ENCODE measurements around the gene LRRC43.
A peak's percentile ranks its signal among the peaks of the same experiment; 100 is the strongest.
"Not testable (repeated sequence)": the region's sequence is repeated elsewhere in the genome, so short reads cannot be mapped to it uniquely, and the experiment has no call there.

The LRRC43 gene

DNA sequence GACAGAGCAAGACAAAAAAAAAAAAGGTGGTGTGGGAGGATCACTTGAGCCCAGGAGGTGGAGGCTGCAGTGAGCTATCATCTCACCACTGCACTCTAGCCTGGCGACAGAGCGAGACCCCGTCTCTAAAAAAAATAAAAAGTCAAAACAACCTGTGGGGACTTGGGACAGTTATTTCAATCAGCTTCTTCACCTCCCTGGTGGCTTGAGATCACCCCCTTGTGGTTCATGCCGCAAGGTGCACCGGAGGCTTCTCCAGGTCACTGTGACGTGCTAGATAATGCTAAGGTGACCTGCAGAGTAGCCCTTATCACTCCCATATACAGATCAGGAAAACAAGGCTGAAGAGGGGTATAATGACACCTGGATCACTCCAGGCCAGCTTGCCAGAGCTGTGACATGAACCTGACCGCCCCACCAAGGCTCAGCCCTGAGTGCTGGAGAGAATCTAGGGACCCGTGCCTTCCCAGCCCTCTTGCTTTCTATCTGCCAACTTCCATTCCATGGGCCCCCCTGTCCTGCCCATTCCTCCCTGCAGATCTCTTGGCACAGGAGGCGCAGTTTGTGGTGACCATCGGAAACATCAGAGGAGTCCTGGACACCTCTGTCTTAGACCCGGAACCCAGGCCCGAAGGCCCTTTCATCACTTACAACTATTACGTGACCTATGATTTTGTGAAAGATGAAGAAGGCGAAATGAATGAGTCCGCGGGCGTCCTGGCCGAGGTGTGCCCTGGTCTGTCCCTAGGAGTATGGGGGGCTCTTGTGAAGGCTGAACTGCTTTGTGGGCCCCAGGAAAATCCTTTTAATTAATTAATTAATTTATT is 8.1 kb downstream of the LRRC43 start:
- FAIRE-seq (peak; percentile 85), DNase-seq (ENCODE audit: insufficient read length, low spot score) (peak; percentile 83)

DNA sequence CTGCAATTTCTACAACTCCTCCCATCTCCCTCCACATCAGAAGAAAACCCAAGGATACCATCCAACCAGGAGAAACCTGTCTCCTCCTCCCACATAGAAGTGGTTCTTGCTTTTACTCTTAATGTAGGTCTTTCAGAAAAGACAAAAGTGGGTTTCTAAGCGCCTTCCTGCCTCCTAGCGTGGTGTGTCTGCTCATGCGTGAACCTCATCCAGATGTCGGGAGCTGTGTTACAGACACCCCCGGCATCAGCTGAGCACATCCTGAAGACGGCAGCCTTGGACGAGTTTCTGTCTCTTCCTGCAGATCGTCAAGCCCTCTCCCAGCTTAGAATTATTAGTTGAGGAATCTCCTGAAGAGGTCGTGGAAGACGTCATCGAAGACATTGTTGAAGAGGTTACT is 9.5 kb downstream of the LRRC43 start:
- no peak for FAIRE-seq
- DNase-seq (ENCODE audit: insufficient read length, low spot score): no peak

DNA sequence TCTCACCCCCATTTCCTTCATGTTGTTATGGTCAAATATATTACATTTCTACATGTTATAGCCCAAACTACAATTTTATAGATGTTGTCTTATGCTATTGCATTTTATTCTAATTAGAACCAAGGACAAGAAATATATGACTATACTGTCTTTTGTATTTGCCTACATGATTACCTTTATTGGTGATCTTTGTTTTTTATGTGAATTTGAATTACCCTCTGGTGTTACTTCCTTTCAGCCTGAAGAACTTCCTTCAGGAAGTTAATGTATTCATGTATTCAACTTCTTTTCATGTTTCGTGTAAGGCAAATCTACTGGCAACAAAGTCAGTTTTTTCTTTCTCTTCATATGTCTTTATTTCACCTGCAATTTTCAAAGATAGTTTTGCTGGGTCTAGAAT is 11.9 kb downstream of the LRRC43 start:
- no peak for DNase-seq (ENCODE audit: insufficient read length, low spot score)
- no peak for FAIRE-seq

DNA sequence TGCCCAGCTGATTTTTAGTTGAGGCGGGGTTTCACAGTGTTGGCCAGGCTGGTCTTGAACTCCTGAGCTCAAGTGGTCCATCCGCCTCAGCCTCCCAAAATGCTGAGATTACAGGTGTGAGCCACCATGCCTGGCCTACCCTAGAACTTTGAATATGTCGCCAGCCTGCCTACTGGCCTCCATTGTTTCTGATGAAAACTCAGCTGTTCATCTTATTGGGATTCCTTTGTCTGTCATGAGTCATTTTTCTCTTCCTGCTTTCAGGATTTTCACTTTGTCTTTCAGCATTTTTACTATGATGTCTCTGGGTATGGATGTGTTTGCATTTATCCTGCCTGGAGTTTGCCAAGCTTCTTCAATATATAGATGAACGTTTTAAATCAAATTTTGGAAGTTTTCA is 12.5 kb downstream of the LRRC43 start:
- no peak for FAIRE-seq
- no peak for DNase-seq (ENCODE audit: insufficient read length, low spot score)

DNA sequence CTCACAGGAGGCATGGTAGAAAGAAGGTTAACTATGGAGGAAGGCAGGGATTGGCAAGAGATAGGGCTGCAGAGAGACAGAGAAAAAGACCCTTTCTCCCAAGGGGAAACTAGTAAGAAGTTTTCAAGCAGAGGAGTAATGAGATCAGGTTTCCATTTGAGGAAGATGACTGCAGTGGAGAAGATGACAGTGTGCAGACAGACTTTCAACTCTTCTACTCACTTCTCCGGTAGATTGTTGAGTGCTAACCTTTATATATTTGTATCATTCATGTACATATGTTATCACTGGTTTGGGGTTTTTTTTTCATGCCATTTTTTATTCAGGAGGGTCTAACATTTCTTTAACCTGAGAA is 14.7 kb downstream of the LRRC43 start:
- FAIRE-seq (no peak), DNase-seq (ENCODE audit: insufficient read length, low spot score) (no peak)

DNA sequence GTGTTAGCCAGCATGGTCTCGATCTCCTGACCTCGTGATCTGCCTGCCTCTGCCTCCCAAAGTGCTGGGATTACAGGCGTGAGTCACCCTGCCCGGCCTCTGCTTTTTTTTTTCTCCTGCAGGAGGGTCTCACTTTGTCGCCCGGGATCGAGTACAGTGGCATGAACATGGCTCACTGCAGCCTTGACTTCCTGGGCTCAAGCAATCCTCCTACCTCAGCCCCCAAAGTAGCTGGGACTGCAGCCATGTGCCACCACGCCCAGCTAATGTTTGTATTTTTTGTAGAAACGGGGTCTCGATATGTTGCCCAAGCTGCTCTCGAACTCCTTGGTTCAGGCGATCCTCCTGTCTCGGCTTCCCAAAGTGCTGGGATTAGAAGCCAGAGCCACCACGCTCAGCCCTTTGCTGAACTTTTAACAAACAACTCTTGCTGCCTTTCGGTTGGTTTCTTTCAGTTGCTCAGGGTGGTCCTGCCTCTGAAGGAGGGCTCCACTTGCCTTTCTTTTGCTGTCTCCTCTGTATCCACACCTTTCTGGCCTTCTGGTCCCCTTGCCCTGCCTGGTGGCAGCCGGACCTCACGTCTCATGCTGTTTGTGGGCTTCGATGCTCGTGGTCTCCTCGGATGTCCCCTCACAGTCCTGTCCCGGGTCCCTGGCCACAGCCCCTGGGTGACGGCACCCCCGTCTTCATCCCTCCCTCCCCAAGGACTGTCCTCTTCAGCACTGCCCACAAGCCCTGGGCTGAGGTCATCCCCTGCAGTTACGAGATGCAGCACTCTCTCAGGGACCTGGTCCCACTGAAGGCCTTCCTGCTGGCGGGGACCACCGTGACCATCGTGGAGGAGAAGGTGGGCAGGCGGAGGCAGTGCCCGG is 16.8 kb downstream of the LRRC43 start:
- FAIRE-seq (no peak), DNase-seq (ENCODE audit: insufficient read length, low spot score) (no peak)

DNA sequence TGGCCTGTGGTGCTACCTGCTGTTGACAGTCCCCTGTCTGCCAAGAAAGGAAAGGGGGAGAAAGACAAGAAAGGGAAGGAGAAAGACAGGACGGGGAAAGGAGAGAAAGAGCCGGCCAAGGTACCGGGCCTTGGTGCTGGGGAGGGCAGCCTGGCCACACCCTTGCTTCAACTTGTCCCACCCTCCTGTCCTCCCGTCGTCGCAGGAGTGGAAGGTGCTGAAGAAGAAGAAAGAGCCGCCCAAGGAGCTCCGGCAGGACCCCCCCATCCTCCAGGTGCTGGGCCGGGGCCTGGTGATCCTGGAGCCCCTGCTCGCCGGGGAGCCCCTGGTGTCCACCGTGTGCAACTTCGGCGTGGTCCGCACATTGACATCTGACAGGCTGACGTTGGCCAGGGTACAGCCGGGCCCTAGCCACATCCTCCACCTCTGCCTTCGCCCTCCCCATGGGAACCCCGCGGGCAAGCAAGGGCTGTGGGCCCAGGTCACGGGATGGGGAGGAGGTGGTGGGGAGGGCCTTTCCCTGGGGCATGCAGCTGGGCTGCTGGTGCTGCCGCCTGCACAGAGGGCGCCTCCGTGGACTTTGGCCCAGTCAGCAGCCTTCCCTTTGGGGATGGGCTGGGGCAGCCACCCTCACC is 17.7 kb downstream of the LRRC43 start:
- no peak for FAIRE-seq
- no peak for DNase-seq (ENCODE audit: insufficient read length, low spot score)

DNA sequence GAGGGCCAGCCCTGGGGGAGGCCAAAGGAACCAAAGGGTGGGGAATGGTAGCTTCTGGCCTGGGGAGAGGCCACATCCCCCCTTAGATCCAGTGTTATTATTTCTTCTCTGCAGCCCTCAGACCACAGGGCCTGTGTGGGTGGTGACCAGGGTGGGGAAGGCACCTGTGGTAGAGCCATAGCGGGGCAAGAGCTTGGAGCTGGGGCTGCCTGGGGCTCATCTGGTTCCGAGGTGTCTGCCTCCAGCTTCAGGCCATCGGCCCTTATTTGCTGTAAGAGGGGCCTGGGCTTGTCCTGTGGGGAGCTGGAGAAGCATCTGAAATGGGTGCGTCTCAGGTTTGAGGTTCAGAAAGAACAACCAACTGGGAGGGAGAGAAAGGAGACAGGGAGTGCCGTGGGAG is 18.5 kb downstream of the LRRC43 start:
- DNase-seq (ENCODE audit: insufficient read length, low spot score) (no peak), FAIRE-seq (no peak)

DNA sequence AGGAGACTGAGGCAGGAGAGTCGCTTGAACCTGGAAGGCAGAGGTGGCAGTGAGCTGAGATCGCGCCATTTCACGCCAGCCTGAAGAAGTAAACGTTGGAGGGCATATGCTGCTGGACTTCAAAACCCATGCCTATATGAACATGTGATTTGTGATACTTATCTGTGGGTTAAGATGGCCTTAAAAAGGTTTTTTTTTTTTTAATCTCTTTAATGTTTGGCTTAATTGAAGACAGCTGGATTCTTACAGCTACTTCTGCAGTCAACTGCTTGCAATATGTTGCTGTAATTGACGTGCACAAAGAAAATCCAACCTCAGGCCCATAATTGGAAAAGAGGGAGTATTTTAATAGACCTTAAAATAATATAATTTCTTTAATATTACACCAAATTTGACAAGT is 19.1 kb downstream of the LRRC43 start:
- FAIRE-seq: no peak
- no peak for DNase-seq (ENCODE audit: insufficient read length, low spot score)

DNA sequence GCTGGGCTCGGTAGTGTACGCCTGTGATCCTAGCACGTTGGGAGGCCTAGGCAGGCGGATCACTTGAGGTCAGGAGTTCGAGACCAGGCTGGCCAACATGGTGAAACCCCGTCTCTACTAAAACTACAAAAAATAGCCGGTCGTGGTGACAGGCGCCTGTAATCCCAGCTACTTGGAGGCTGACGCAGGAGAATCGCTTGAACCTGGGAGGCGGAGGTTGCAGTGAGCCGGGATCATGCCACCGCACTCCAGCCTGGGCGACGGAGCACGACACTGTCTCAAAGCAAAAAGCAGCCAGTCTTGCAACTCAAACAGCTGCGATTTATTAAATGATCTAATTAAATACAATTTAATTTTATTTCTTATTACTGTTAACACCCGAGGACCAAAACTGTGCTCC is 19.9 kb downstream of the LRRC43 start:
- not testable (repeated sequence) for DNase-seq (ENCODE audit: insufficient read length, low spot score); FAIRE-seq

DNA sequence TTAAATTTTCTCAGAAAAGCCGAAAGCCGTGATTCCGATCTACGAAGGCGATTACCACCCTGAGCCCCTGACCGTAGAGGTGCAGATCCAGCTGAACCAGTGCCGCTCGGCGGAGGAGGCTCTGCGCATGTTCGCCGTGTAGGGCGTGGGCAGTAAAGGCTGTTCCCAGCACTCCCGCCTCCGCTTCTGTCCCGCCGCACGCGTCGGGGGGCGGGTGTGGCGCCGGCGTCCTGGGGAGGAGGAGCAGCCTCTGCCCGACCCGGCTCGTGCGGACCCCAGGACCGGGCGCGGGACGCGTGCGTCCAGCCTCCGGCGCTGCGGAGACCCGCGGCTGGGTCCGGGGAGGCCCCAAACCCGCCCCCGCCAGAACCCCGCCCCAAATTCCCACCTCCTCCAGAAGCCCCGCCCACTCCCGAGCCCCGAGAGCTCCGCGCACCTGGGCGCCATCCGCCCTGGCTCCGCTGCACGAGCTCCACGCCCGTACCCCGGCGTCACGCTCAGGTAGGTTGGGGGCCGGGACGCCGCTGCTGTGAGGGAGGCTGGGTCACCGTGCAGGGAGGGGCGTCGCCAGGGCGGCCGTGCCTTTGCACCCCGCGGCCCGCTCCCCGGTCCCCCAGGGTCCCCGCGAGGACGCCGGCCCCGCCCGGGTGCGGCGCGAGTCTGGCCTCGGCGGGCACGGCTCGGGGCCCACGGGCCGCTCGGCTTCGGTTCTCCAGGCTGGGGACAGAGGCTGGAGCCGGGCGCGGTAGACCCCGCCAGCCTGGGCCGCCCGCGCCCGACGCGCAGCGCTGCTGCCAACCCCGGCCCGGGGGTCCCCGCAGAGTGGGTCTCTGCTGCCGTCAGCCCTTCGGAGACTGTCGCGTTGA is 20.6 kb downstream of the LRRC43 start, which contains the start of gene B3GNT4:
TSS of gene B3GNT4 (plus strand) at position 409 of the 866 bp plus-strand sequence. CDS start 910 bp downstream, outside the sequence.
- DNase-seq (ENCODE audit: insufficient read length, low spot score) (no peak), FAIRE-seq (no peak)

DNA sequence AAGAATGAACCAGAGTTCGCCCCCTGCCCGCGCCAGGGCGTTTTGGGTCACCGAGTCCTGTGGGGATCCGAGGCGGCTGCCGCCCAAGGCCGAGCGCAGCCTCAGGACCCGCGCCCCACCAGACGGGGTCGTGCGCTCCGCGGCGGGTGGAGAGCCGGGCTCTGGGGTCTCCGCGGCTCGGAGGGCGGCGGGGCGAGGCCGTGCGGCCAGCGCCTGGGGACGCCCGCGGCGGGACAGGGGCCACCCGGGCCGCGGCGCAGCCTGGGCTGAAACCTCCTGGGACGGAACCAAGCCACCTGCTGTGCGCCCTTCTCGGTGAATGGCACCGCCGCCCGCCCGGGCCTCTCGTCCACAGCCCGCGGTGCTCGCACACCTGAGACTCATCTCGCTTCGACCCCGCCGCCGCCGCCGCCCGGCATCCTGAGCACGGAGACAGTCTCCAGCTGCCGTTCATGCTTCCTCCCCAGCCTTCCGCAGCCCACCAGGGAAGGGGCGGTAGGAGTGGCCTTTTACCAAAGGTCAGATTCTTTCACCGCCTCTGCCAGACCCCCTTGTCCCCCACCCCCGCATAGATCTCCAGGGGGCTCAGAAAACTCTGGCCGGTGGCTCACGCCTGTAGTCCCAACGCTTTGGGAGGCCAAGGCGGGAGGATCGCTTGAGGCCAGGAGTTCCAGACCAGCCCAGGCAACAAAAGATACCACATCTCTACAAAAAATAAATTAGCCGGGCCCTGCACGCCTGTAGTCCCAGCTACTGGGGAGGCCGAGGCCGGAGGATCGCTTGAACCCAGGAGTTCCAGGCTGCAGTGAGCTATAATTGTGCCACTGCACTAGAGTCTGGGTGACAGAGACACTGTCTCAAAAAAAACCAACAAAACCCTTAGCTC is 21.5 kb downstream of the LRRC43 start:
- no peak for FAIRE-seq

DNA sequence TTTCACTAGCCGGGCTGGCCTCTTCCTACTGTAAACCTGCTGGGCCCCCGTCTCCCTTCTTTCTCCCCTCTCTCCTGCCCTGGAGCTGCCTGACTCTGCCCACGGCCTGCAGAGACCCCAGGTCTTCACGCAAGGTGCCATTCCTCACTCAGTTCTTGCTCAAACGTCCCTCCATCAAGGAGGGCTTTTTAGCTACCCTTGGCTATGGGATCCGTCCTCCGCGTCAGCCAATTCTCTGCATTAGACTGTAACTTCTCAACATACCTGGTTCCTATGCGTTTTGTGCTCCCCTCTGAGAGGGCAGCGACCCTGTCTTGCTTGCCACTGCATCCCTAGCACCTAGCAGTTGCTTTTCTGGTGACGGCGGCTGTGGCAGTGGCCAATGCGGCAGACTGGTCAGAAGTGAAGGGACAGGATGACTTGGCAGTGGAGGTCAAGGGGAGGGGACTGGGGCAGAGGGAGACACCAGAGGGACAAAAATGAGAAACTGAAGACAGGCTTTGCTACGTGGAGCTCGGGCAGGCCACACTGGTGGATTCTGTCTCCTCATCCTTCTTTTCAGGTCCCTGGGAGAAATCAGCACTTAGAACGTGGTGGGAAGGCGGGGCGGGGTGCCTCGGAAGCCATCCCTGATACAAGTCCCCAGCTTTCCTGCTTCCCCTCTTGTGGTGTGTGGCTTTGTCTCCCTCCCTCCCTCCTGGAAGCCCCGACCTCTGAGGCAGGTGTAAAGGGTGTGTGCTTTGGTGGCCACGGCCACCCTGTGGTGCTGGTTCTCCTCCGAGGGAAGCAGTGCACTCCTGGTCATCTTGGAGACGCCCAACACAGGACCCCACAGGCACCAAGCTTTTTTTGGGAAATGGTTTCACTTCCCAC is 22.4 kb downstream of the LRRC43 start:
- DNase-seq (ENCODE audit: insufficient read length, low spot score) (no peak), FAIRE-seq (peak; percentile 60)

More for the DNA sequence above, 21.5 kb downstream of the LRRC43 start:
- no peak for DNase-seq (ENCODE audit: insufficient read length, low spot score)

DNA sequence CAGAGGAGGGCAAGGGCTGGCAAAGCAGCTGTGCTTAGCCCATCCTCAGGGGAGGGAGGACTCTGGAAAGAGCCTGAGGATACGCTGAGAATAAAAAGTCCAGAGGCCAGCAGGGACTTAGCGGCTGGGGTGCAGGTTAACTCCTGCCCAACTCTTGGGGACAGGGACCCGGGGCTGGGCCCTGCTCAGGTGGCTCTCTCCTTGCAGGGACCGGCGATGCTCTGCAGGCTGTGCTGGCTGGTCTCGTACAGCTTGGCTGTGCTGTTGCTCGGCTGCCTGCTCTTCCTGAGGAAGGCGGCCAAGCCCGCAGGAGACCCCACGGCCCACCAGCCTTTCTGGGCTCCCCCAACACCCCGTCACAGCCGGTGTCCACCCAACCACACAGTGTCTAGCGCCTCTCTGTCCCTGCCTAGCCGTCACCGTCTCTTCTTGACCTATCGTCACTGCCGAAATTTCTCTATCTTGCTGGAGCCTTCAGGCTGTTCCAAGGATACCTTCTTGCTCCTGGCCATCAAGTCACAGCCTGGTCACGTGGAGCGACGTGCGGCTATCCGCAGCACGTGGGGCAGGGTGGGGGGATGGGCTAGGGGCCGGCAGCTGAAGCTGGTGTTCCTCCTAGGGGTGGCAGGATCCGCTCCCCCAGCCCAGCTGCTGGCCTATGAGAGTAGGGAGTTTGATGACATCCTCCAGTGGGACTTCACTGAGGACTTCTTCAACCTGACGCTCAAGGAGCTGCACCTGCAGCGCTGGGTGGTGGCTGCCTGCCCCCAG is 23.4 kb downstream of the LRRC43 start:
- DNase-seq (ENCODE audit: insufficient read length, low spot score): no peak
- FAIRE-seq: no peak

DNA sequence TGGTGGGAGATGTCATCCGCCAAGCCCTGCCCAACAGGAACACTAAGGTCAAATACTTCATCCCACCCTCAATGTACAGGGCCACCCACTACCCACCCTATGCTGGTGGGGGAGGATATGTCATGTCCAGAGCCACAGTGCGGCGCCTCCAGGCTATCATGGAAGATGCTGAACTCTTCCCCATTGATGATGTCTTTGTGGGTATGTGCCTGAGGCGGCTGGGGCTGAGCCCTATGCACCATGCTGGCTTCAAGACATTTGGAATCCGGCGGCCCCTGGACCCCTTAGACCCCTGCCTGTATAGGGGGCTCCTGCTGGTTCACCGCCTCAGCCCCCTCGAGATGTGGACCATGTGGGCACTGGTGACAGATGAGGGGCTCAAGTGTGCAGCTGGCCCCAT is 24.1 kb downstream of the LRRC43 start:
- DNase-seq (ENCODE audit: insufficient read length, low spot score) (no peak), FAIRE-seq (no peak)

DNA sequence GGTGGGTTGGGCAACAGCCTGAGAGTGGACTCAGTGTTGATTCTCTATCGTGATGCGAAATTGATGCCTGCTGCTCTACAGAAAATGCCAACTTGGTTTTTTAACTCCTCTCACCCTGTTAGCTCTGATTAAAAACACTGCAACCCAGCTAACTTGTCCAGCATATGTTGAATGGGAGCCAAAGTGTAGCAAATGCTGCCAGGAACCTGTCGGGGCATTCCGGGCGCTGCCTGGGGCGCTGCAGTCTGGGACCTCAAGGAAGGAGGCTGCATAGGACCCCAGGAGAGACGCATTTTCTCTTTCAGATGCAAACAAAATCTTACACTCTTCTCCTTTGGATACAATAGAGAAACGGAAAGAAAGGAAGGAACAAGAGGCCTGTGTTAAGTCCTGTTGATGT is 24.5 kb downstream of the LRRC43 start:
- FAIRE-seq: no peak
- no peak for DNase-seq (ENCODE audit: insufficient read length, low spot score)

DNA sequence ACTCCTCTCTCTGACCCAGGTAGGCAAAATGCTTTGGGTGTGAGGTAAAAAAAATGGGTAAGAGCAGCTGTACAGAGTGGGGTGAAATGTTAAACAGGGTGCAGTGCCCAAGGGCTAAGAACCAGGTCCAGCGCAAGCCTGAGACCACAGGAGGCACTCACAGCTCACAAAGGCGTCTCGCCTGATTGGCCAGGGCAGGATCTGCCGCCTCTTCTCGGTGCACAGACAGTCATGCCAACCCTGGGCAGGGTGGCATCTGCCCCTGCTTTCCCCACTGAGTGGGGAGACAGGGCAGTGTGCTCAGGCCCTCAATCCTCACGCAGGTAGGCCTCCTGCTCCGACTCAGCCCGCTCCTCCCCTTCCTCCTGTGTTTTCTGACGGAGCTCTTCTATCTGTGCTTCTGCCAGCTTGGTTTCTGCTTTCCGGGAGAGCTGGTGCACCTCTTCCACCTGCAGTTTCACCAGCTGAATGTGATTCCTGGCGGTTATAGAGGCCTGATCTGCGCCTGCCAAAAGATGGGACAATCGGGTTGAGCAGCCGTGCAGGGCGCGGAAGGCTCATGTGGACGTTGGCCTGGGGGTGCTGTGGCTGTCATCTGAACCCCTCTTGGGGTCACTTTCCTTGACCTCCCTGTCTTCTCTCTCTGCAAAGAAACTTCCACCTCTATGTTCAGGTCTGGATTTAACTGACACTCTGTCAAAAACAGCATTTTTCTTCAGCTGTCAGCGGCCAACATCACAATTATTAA is 25.3 kb downstream of the LRRC43 start:
- DNase-seq (ENCODE audit: insufficient read length, low spot score) (no peak), FAIRE-seq (no peak)

Data from GM19239 (cell line).